GM18505 (cell line): ENCODE measurements around the gene PROC.

Experiments used
- ATAC-seq: cut with Tn5 transposase; IDR thresholded peaks from one replicate; pipeline ENCODE4 v1.9.1; 2021; ENCODE audit not compliant: unreplicated experiment
- POLR2A ChIP-seq: IDR thresholded peaks from 4 replicates; pipeline ENCODE4 v1.6.1; 2011; ENCODE audit warnings: borderline replicate concordance; ENCODE audit not compliant: insufficient read depth, insufficient read length; ENCODE audit errors: extremely low read depth

Gene PROC

GRCh38 chr2:127413200-127413599 is 5.0 kb upstream of the PROC start:
- no peak for TF ChIP-seq POLR2A
- no peak for ATAC-seq

- ATAC-seq, result no peak
- TF ChIP-seq POLR2A, result no peak
These were observed 4.2 kb upstream of the PROC start for GRCh38 chr2:127413782-127414637.

GRCh38 chr2:127414638-127415592 is 3.3 kb upstream of the PROC start:
- ATAC-seq, result no peak
- no peak for TF ChIP-seq POLR2A

- no peak for TF ChIP-seq POLR2A
- ATAC-seq, result peak; percentile 74
These were observed 2.4 kb upstream of the PROC start for GRCh38 chr2:127415593-127416505.

- no peak for TF ChIP-seq POLR2A
- no peak for ATAC-seq
These were observed 1.7 kb upstream of the PROC start for GRCh38 chr2:127416506-127417001.

- ATAC-seq, result no peak
- TF ChIP-seq POLR2A, result no peak
These were observed 821 bp upstream of the PROC start for GRCh38 chr2:127417406-127417805.

- ATAC-seq, result no peak
These were observed 844 bp downstream of the PROC start for GRCh38 chr2:127419112-127419430.

GRCh38 chr2:127419448-127420038 is 1.3 kb downstream of the PROC start:
- ATAC-seq, result no peak

More at GRCh38 chr2:127419112-127419430, 844 bp downstream of the PROC start:
- TF ChIP-seq POLR2A, result no peak

GRCh38 chr2:127420039-127420864 is 2.0 kb downstream of the PROC start:
- ATAC-seq, result no peak
- no peak for TF ChIP-seq POLR2A

More at GRCh38 chr2:127419448-127420038, 1.3 kb downstream of the PROC start:
- no peak for TF ChIP-seq POLR2A

- no peak for ATAC-seq
- TF ChIP-seq POLR2A, result no peak
These were observed 3.0 kb downstream of the PROC start for GRCh38 chr2:127421116-127421800.
